HK-2 (cell line): Measurements from ENCODE around the gene HCST.
A peak's percentile ranks its signal among the peaks of the same experiment; 100 is the strongest.
"Not testable (repeated sequence)": the region's sequence is repeated elsewhere in the genome, so short reads cannot be mapped to it uniquely, and the experiment has no call there.

Experiments
- DNase-seq: peaks from one replicate; pipeline ENCODE4 v3.0.0-alpha.2; 2018; ENCODE audit not compliant: unreplicated experiment

Gene HCST

GRCh38 chr19:35901854-35902661, at the start of gene HCST:
HCST (plus strand) TSS chr19:35902529; CDS start chr19:35902594, 65 bp downstream.
- DNase-seq, result no peak

GRCh38 chr19:35853038-35853756, 49.1 kb upstream of the HCST start:
- DNase-seq, result no peak

GRCh38 chr19:35856546-35857149, 45.7 kb upstream of the HCST start, which contains the start of gene KIRREL2:
KIRREL2 (plus strand) TSS chr19:35856911; CDS start chr19:35857120, 209 bp downstream.
- no peak for DNase-seq

GRCh38 chr19:35858311-35858710, 44.0 kb upstream of the HCST start:
- no peak for DNase-seq

- no peak for DNase-seq
These were observed 42.9 kb upstream of the HCST start for GRCh38 chr19:35859414-35859813.

GRCh38 chr19:35860436-35860817, 41.9 kb upstream of the HCST start:
- no peak for DNase-seq

GRCh38 chr19:35860818-35861639, 41.3 kb upstream of the HCST start:
- DNase-seq, result no peak

GRCh38 chr19:35861640-35862160, 40.6 kb upstream of the HCST start:
- DNase-seq, result no peak

- no peak for DNase-seq
These were observed 39.8 kb upstream of the HCST start for GRCh38 chr19:35862528-35862927.

- no peak for DNase-seq
These were observed 39.3 kb upstream of the HCST start for GRCh38 chr19:35863018-35863417.

GRCh38 chr19:35868172-35868822, 34.0 kb upstream of the HCST start, which contains the start of gene APLP1:
APLP1 (plus strand) TSS chr19:35868574; CDS start chr19:35868637, 63 bp downstream.
- peak; percentile 66 for DNase-seq

- no peak for DNase-seq
These were observed 33.5 kb upstream of the HCST start for GRCh38 chr19:35868823-35869326.

GRCh38 chr19:35869327-35870123, 32.8 kb upstream of the HCST start:
- DNase-seq, result peak; percentile 58

- not testable (repeated sequence) for DNase-seq
These were observed 32.1 kb upstream of the HCST start for GRCh38 chr19:35870124-35870736.

- no peak for DNase-seq
These were observed 31.5 kb upstream of the HCST start for GRCh38 chr19:35870798-35871197.

- no peak for DNase-seq
These were observed 30.7 kb upstream of the HCST start for GRCh38 chr19:35871611-35872010.

- no peak for DNase-seq
These were observed 30.1 kb upstream of the HCST start for GRCh38 chr19:35872180-35872579.

GRCh38 chr19:35874392-35874930, 27.9 kb upstream of the HCST start:
- DNase-seq, result no peak

GRCh38 chr19:35879068-35879467, 23.3 kb upstream of the HCST start:
- DNase-seq, result no peak
